Kidney (tissue), 14 donors: ENCODE results near the gene SMARCE1. TPM values are rescaled to one million over a fixed set of nuclear protein-coding genes. Genes with fewer than 3 reads are reported as not detected.

Experiments used
- DNase-seq, 5 donors: peaks; one replicate each; pipeline ENCODE4 v3.0.0-alpha.2; 2013 to 2020
- FAIRE-seq: peaks from 2 replicates; lab custom pipeline; 2012; peaks lifted over from hg19 to GRCh38; lab: Jason Lieb, UNC
- H3K27ac ChIP-seq, 2 donors: one replicate each; pipeline ENCODE4 v1.7.0; 2013; ENCODE audit warnings: low read depth in 2 of 2, low read length in 2 of 2, inconsistent platforms in 1 of 2
- H3K27me3 ChIP-seq: one replicate; pipeline ENCODE4 v1.7.1; 2013; ENCODE audit warnings: low read length, inconsistent platforms; ENCODE audit not compliant: control insufficient read depth, insufficient read depth
- H3K36me3 ChIP-seq, 3 donors: one replicate each; pipeline versions ENCODE4 v1.7.0 to v1.7.1; 2013; ENCODE audit warnings: low read length in 3 of 3, control low read depth in 1 of 3, inconsistent platforms in 1 of 3; ENCODE audit not compliant: insufficient read depth in 3 of 3, control insufficient read depth in 2 of 3
- H3K4me1 ChIP-seq, 3 donors: one replicate each; pipeline versions ENCODE4 v1.7.0 to v1.7.1; 2013; ENCODE audit warnings: low read length in 3 of 3, inconsistent platforms in 1 of 3, low read depth in 1 of 3; ENCODE audit not compliant: control insufficient read depth in 2 of 3, insufficient read depth in 2 of 3
- H3K4me3 ChIP-seq, 3 donors: one replicate each; pipeline versions ENCODE4 v1.7.0 to v1.8.1; 2013; ENCODE audit warnings: low read length in 3 of 3, control low read depth in 1 of 3, inconsistent platforms in 1 of 3
- H3K9ac ChIP-seq, 3 donors: one replicate each; pipeline versions ENCODE4 v1.7.0 to v1.7.1; 2013; ENCODE audit warnings: low read length in 3 of 3, control low read depth in 1 of 3, inconsistent platforms in 1 of 3
- H3K9me3 ChIP-seq, 3 donors: one replicate each; pipeline versions ENCODE4 v1.7.0 to v1.7.1; 2013; ENCODE audit warnings: low read length in 3 of 3, control low read depth in 1 of 3, inconsistent platforms in 1 of 3; ENCODE audit not compliant: control insufficient read depth in 2 of 3, insufficient read depth in 1 of 3
- intact Hi-C: fragments of 100-400 bp; cut with DNase I; formaldehyde crosslinking; loops from one replicate; pipeline ENCODE4 v1.11.1; 2022
- polyA plus RNA-seq: library from polyadenylated mRNA; stranded (reverse); fragments of 350-450 nt; fragmentation: Illumina TruSeq; extraction: RNeasy Lipid Tissue Mini Kit (QIAGEN cat#74804); gene quantifications from one replicate; pipeline ENCODE4 v1.2.3, GENCODE V29; 2014; ENCODE audit warnings: low read depth, low replicate concordance; ENCODE audit not compliant: insufficient read depth
- total RNA-seq: library from RNA; stranded (reverse); fragmentation: NEBNext Ultra II Directional; extraction: Animal tissue kit (Norgen Biotek cat#: 25700); gene quantifications from one replicate; pipeline ENCODE4 v1.2.1, GENCODE V29; 2021
- TF ChIP-seq, protein P1 (sequence below): IDR thresholded peaks from 3 replicates; pipeline ENCODE4 v1.5.1; 2012; ENCODE audit warnings: mild to moderate bottlenecking, moderate library complexity, borderline replicate concordance; ENCODE audit not compliant: insufficient read depth; ENCODE audit errors: extremely low read depth
- donor health status: control.
- donor health status: control.
- donor health status: control.
- donor health status: control.
- donor health status: control.
- donor health status: DM: yes; HTN: yes; CAD: no.
- donor health status: Normal renal cell carcinoma (clear cell type).

The SMARCE1 gene
- total and polyA plus RNA-seq, 2 donors from 2014 or later: 73.4 to 112 TPM

DNA sequence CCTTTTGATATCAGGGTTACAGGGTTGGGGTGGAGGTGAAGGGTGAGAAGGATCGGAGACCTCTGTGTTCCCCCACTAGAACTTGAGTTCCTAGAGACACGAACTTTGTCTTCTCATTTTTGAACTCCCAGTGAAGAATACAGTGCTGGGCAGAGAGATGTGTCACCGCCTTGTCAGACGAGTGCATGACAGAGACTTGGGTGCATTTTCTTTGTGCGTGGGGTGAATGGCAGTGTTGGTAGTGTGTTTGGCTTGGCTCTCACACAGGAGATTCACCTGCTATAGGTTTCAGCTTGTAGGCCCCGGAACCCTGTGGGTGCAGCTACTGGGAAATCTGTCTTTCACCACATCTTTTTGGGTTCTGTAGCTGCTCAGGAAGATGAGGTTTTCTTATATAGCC, 42.3 kb downstream of the SMARCE1 start:
- DNase-seq (no peak), FAIRE-seq (no peak)
- no peak overlapping the region for H3K27ac ChIP-seq
- TF ChIP-seq, protein P1, sequence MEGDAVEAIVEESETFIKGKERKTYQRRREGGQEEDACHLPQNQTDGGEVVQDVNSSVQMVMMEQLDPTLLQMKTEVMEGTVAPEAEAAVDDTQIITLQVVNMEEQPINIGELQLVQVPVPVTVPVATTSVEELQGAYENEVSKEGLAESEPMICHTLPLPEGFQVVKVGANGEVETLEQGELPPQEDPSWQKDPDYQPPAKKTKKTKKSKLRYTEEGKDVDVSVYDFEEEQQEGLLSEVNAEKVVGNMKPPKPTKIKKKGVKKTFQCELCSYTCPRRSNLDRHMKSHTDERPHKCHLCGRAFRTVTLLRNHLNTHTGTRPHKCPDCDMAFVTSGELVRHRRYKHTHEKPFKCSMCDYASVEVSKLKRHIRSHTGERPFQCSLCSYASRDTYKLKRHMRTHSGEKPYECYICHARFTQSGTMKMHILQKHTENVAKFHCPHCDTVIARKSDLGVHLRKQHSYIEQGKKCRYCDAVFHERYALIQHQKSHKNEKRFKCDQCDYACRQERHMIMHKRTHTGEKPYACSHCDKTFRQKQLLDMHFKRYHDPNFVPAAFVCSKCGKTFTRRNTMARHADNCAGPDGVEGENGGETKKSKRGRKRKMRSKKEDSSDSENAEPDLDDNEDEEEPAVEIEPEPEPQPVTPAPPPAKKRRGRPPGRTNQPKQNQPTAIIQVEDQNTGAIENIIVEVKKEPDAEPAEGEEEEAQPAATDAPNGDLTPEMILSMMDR: no peak
- no peak overlapping the region for H3K4me3 ChIP-seq
- no peaks in the 10 kb centered on the region for H3K4me1 ChIP-seq
- H3K9ac ChIP-seq: no peak overlapping the region
- intact Hi-C loops: no loop called here
- H3K9me3 ChIP-seq: no peaks in the 10 kb centered on the region
- no peaks in the 10 kb centered on the region for H3K27me3 ChIP-seq
- H3K36me3 ChIP-seq: no peaks in the 10 kb centered on the region

DNA sequence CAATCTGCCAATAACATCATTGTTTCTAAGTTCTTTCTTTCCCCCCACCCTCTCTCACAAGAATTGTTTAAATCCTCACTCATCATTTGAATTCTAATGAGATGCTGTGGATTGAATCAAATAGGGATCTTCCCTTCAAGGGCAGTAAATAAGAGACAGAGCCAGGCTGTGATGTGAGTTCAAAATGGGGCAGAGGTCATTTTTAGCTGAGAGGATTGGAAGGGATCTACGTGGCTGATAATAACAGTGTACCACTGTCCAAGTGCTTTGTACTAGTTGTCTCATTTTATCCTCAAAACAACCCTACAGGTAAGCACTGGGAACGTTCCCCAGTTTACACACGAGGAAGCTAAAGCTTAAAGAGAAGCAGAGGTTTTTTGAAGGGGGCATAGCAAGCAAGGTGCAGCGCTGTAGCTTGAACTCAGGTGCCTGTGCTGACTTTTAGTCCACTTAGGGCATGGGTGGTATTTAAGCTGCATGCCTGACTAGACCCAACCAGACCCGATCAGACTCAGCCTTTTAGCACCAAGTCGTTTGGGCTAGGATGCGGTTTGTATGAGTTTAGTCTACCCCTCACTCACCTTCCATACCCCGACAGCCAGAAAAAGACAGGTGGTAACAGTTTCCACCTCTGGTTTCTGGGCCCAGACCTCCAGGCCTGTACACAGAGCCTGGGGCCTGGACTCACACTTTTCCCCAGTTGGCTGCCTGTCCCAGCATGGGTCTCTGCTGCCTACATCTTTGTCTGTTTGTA, 43.1 kb downstream of the SMARCE1 start:
- Histone ChIP-seq H3K4me3 (no peak overlapping the region), H3K4me1 (no peaks in the 10 kb centered on the region), H3K9me3 (no peaks in the 10 kb centered on the region), H3K9ac (no peak overlapping the region), H3K27me3 (no peaks in the 10 kb centered on the region), H3K36me3 (no peaks in the 10 kb centered on the region), H3K27ac (no peak overlapping the region)
- no peak for FAIRE-seq
- no peak for DNase-seq
- intact Hi-C loops: no loop called here
- TF ChIP-seq, protein P1: no peak

DNA sequence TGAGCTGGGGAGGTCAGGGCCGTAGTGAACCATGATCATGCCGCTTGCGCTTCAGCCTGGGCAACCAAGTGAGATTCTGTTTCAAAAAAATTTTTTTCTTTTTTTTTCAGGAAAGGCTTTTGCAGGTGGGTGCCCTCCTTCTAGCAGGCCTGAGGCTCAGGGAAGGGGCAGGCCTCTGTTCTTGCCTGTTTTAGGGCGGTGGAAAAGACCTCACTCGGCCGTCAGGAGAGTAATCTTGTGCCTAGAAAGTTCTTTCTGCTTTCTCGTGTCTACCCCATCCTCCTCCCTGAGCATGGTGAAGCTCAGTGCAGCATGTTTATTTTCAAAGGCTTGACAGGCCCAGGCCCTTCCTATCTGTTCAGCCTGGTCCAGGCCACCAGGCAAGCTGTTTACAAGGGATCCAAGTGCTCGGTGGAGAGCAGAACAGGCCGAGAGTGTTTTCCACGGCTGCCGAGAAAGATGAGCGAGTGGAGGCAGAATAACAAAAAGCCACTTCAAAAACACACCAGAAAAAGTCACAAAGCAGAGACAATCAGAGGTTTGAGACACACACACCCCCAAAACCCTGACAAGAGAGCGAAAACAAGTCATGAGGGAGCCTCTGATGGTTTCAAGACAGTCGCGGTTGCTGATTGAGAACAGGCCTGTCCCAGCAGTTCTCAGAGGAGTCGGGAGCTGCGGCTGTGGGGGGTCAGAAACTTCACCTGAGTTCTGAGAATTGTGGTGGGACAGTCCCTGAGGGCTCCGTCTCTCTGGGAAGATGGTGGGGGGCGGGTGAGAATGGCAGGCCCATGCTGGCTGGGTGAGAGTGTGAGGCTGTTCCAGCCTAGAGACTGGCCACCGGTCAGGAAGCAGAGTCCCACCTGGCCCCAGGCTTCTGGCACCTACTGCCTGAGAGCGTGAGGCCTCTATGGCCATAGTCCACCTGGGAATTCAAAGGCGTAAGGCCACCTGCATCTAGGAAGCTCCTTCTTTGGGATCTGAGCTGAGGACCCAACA, 44.9 kb downstream of the SMARCE1 start:
- Histone ChIP-seq H3K36me3 (no peaks in the 10 kb centered on the region), H3K9me3 (no peaks in the 10 kb centered on the region), H3K4me1 (no peaks in the 10 kb centered on the region), H3K4me3 (no peak overlapping the region), H3K27me3 (no peaks in the 10 kb centered on the region), H3K27ac (no peak overlapping the region), H3K9ac (no peak overlapping the region)
- TF ChIP-seq, protein P1: no peak
- DNase-seq (no peak), FAIRE-seq (no peak)
- intact Hi-C loops: no loop called here
